Measurements from ENCODE around the gene AQP5.

Gene AQP5
- total RNA-seq, result 0 reads per million in 3 experiments

DNA sequence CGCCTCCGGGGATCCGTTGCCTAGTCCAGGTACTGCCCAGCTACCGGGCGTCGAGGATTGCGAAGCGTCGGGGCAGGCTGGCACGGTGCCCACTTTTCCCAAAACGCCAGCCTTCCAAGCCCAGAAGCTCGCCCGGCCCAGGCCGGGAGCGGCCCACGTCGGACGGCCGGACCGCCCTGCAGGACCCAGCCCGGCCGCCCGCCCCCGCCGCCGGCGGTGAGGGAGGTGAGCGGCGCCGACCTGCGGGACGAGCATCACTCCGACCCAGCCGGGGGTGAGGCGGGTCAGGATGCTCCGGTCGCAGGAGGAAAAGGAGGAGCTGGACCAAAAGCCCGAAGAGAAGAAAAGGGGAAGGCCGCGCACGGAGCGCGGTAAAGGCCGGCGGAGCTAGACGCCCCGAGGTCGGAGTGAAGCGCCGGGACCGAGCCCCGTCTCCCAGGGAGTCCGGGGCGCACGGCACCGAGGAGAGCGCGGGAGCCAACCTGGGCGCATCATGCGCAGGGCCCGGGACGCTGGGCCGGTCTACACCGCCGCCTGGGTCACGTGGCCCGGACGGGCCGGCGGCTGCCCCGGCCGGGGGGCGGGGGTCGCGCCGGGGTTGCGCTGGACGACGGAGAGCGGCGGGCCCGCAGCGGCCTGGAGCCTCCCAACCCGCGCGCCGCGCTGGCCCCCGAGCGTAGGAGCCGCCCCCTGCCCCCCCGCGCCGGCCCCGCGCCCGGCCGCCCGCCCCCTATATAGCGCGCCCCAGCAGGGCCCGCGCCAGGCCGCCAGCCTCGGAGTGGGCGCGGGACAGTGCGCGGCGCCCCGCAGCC lies at the start of gene AQP5:
Gene AQP5, plus strand, starts transcription at position 762 of the 812 bp plus-strand sequence. CDS start 146 bp downstream, outside the sequence.
- no peak for DNase-seq

DNA sequence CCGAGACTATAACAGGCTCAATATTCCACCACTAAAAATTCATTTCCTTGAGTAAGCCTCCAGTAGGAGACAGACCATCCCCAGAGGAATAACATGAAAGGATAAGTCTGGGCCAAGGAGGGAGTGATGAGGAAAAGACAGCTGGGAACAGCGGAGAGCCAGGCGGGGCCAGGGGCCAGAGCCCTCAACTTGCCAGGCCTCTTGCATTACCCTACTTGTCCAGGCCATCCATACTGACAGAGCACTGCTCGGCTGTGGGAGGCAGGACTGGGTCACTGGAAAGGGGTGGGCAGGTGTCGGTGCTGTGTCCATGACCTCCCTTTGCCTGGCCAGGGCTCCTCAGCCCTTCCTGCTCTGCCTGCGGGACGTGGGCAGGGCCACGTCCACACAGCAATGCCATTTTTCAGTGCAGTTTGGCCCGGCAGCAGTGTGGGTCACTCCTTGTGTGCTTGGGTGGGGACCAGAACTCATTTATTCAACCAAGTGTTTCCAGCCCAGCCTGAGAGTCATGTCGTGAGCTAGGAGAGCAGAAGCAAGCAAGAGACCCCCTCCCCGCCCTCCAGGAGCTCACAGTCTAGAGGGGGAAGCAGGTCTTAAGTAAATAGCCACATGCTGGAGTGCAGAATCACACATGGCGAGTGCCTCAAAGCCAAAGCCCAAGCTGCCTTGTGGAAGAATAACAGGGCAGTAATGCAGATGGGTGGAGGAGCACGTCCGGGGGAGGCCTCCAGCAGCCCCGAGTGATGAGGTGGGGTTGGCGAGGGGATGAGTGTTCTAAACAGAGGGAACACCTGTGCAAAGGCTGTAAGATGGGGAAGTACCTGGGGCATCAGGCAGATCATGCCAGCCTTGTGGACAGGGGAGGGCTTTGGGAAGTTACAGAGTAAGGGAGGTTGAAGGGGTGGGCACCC lies 49.1 kb upstream of the AQP5 start:
- no peak for DNase-seq

DNA sequence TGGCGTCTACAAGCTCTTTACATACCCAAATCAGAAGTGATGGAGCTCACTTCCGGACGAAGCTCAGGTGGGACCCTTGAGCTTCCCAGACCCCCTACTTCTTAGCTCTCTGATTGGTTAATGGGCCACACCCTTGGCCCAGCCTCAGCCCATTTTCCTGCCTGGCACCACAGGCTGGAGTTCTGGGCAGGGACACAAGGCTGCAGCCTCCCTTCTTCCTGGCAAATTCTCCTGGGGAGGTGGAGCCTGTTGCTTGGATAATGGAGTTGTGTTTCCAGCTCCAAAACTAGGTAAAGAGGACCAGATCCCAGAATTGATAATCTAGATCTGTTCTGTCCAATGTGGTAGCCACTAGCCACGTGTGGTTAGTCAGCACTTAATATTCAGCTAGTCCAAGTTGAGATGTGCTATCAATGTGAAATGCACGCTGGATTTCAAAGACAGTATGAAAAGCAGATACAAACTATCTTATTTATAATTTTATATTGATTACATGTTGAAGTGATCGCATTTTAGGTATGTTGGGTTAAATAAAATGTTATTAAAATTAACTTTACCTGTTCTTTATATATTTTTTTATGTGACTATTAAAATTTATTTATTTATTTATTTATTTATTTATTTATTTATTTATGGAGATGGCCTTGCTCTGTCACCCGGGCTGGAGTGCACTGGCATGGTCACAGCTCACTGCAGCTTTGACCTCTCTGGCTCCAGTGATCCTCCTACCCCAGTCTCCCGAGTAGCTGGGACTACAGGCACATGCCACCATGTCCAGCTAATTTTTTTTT lies 45.3 kb upstream of the AQP5 start:
- no peak for DNase-seq

DNA sequence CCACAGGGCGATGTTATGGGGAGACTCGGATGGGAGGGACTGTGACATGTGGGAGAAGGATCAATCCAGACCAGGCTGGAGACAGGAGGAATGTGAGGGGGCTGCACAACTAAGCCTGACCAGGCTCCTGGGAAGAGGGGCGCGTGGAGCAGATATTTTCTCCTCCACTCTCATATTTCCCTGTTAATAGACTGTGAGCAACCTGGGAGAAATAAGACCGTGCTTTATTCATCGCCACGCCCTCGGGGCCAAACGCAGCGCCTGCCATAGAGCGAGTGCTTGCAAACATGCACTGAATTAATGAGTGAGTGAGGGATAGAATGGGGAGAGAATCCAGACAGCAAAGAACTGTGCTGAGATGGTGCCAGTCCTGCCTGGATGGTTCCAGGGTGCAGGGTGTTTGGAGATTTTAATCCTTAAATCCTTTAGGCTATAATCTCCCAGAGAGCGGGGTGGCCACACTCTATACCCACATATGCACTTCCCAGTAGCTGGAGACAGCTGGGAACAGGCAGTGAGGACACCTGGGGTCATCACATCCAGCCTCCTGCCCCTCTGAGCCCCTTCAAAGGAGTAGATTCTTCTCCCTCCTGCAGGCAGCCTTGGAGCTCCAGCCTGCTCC lies 44.4 kb upstream of the AQP5 start:
- DNase-seq, result no peak

DNA sequence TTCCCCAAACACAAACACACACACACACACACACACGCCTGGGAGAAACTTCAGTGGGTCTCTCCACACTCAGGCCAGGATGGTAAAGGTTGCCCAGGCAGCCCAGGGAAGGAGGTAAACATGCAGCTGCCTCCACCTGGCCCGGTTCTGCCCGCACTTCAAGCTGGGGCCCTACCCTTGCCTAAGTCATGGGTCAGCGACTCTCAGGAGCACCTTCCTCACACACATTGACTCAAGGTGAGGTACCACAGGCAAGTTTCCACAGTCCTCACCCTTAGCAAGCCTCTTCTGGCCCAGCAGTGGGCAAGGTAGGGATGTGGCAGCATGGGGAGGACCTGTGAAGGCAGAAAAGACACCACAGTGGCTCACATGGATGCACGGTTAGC lies 43.9 kb upstream of the AQP5 start:
- no peak for DNase-seq

DNA sequence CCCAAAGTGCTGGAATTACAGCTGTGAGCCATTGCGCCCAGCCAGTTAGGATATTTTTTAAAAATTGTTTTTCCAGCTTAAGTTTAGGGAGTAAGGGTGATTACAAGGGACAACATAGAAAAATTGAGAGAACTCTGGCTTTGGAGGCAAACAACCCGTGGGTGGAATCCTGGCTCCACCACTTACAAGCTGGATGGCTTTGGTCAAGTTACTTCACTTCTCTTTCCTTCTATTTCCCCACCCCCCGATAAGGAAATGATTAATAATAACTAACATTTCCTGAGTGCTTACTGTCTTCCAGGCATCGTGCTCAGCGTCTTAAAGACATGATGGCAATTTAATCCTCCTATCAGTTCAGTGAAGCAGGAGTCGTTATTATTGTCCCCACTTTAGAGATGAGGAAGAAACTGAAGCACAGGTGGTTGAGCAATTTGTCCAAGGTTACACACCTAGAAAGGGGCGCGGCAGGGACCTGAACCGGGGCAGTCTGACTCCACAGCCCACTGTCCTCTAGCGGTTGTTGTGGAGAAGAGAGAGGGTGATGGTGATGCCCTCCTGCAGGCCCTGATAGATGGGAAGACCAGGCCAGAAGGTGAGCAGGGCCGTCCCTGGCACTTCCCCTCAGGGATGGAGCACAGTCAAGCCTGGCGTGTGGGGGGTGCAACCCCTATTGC lies 41.3 kb upstream of the AQP5 start:
- no peak for DNase-seq

DNA sequence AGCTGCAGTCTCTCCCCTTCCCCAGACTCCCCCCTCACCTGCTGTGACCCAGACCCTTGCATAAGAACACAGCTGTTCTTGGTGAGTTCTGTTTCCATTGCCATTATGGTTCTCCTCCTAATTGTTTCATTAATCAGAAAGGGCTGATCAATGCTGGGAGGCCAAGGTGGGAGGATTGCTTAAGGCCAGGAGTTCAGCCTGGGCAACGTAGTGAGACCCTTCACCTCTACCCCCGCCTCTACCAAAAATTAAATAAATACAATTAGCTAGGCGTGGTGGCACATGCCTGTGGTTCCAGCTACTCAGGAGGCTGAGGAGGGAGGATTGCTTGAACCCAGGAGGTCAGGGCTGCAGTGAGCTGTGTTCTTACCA lies 40.8 kb upstream of the AQP5 start:
- DNase-seq, result no peak

DNA sequence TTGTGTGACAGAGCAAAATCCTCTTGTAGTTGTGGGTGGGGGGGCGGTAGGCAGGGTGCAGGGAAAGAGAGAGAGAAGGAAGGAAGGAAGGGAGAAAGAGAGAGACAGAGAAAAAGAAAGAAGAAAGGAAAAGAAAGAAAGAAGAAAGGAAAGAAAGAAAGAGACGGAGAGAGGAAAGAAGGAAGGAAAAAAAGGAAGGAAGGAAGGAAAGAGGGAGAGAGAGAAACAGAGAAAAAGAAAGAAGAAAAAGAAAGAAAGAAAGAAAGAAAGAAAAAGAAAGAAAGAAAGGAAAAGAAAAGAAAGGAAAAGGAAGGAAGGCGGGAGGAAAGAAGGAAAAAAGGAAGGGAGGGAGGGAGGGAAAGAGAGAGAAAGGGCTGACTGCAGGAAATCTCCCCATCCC lies 40.4 kb upstream of the AQP5 start:
- no peak for DNase-seq

DNA sequence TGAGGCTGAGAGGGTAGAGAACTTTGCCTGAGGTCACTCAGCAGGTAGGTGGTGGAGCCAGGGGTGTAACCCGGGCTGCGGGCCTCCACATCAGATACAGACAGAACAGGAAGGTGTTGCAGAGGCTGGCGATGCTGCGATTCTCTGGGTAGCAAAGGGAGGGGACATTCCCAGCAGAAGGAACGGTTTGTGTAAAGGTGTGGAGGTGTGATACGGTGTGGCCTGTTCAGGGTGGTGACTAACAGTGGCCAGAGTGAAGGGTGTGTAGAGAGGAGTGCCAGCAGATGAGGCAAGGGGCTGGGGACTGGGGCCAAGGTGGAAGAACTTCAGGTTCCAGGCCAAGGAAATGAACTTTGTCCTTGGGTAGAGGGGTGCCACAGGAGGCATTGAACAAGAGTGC lies 39.7 kb upstream of the AQP5 start:
- DNase-seq, result no peak

DNA sequence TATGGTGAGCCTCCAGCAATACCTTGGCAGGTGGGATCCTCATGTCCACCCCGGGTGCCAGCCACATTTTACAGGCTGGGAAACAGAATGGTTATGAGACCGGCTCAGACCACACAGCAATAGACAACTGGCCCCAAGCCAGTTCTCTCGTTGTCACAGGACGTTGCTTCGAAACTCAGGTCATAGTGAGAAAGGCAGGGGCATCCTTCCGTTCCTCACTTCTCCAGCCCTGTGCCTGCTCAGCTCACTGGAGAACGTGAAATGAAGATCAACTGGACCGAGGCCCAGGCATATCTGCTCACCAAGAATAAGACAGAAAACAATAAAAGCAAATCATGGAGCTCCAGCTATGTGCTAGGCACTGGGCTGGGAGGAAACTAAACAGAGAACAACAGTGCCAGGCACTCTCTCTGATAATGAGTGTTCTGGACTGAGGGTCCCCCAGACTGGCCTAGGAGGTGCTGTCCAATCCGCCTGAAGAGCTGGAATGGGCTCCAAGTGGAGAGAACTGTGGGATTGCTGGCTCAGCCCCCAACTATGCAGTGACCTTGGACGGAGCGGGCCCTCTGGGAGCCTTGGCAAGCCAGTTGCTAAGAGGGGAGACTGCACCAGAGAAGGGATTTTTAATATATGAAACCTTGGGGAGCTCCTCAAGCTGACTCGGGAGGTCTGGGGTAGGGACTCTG lies 39.2 kb upstream of the AQP5 start:
- no peak for DNase-seq

DNA sequence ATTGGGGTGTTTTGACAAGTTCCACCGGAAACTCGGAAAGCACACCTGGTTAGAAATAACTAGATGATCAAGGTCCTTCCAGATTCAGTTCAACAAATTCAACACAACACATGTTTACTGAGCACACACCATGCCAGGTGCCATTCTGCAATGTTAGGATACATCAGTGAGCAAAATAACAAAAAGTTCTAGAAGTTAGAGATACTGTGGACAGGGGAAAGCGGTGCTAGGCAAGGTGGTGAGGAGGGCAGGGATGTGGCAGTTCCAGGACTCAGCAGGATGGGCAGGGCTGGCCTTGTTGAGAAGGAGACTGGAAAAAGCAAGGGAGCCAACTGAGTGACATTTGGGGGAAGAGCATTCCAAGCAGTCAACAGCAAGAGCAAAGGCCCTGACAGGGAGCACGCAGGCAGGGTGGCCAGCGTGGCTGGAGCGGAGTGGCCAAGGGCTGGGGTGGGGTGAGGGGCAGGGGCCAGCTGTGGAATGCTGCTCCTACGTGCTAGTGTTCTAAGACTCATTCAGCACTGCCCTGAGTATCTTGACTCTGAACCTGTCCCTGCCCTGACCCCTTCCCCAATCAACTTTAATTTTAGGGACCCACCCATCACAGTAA lies 38.5 kb upstream of the AQP5 start:
- no peak for DNase-seq

DNA sequence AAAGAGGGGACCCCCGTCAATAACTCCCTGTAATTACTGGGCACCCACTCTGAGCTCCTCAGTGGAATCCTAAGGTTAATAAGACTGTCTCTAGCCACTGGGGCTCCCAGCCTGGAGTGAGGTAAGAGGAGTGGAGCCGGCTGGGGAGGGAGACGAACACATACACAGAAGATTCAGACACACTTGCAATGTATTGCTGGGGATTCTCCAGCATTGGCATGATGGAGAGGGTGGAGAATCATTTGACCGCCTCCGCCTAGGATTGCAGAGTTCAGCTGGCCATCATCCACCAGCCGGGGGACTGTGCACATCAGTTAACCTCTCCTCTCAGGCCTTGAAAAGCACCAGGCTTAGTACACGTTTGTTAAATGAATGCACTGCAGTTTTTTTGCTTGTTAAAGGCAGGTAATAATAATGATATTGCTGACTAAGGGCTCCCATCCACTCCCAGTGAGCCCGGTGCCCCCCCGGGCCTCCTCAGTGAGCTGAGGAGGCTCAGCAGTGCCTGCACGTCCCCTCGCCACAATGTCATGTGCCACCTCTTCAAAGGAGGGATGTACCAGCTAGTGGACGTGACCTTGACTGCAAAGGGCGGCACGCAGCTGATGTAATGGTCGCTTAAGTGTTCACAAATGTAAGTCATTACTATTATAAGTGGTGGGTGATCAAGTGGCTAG lies 37.7 kb upstream of the AQP5 start:
- DNase-seq, result no peak

DNA sequence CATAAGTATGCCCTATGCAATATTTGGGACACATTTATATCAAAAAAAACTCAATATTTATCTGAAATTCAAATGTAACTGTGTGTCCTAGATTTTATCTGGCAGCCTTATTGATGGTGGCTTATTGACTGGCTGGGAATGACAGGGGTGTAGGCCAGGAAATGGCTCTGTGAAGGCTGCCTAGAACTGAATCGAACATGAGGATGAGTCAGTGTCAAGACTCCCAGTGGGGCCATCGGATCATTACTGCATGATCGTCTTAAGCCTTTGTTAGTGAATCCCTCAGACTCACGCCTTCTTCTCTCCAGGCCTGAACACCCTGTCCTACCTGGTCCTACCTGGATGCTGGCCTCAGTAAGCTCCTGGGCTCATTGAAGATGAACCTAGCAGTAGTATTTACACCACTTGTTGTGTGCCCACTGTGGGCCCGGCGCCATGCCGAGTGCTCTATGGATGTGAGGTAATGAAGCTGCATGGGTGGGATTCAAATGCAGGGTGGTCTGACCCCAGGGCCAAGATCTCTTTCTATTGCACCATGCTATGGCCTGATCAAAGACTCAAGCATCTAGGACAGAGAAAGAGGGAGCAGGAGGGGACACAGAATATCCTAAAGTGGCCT lies 36.9 kb upstream of the AQP5 start:
- no peak for DNase-seq

DNA sequence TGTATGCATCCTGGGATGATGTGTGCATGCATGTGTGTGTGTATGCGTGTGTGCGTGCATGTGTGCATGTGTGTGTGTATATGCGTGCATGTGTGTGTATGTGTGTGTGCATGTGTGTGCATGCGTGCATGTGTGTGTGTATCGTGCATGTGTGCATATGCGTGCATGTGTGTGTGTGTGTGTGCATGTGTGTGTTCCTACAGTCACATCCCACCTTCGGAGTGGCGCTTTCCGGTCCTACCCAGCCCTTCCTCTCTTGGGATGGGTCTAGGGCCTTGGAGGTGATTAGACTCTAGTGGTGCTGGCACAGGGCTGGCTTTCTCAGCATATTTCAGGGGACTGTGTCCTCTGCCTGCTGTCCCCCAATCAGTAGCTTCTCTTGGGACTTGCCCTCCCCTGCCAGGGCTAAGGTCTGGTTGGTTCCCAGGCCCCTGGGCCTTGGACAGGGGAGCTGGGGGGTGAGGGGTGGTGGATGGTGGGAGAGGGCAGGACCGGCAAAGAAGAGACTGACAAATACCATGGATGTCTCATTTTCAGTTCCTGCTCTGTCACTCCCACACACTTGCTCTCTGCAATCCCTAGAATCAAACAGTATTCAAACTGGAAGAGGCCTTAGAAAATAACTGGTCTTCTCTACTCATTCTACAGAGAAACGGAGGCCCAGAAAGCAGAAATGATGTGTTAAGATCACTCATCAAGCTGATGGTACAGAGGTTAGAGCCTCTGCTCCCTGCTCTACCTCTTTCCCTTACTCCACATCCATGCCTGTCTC lies 36.1 kb upstream of the AQP5 start:
- no peak for DNase-seq

DNA sequence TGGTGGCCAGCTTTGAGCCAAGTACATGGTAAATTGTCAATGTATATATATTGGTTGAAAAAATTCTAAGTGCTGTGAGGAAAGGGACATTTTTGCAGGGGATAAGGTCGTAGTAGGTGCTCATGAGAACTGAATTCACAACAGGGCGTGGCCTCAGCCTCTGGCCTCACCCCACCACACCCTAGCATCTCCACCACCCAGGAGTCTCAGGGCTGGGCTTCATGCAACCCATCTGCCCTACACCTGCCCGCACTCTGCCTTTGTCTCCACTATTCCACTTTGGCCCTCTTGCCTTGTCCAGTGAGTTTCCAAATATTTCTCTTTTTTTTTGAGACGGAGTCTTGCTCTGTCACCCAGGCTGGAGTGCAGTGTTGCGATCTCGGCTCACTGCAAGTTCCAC lies 33.2 kb upstream of the AQP5 start:
- no peak for DNase-seq

DNA sequence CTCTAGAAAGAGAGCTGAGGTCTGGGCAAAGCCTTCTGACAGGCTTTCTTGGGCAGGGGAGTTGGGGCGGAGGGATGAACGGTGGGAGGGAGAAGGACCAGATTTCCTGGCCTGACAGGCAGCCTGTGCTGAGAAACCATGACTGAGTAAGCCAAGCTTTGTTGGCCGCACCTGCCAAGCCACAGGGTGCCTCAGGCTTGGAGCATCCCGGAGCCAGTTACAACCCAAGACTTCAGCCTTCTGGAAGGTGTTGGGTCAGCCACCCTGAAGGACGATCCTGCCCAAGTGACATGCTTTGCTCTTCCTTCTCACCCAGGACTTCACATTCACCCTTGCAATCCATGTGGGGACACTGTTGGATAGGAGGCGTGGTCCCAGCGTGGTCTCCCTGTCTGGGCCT lies 32.1 kb upstream of the AQP5 start:
- DNase-seq, result no peak

DNA sequence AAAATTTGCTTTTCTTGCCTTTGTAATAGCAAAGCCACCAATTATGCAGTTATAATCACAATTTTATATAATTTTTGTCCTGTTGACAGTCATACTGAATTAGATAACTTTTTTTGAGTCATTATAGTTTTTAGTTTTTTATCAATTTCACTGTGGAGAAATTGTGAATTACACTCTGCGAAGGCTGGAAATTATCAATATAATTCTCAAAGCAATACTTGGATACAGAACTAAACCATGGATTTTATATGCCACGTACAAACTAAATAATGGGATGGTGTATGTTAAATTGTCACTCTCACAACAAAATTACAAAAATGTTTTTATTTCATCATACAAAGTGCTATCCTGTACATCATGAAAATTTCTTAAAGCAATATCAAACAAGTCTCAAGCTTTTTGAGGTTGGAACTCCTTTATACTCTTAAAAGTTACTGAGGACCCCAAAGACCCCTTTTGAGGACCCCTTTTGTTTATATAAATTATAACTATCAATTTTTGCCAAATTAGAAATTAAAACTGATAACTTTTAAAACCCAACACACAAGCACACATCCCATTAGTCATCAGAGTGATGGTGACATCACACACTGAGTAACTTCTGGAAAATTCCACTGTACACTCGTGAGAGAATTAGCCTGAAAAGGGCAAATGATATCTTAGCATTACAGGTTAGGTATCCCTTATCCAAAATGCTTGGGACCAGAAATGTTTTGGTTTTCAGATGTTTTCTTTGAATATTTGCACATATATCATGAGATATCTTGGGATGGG lies 31.0 kb upstream of the AQP5 start:
- DNase-seq, result no peak

DNA sequence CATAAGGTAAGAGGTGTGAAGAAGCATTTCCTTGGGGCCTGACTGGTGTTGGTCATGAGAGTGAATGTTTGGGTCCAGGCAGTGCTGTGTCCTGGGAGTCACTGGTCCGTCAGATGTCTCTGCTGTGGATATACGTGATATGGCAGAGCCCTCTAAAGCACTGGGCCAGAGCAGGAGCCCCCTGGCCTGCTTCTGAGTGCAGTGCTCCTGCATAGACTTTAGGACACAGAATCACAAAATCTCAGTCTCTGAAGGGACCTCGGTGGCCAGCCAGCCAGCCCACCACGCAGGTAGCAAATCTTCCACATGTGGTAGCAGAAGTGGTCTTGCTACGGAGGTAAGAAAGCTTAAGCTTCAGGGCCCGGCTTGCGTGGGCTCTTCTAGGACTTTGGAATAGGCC lies 29.6 kb upstream of the AQP5 start:
- no peak for DNase-seq

Measured in central memory CD4-positive, alpha-beta T cell (primary cell).